Neuron (in vitro differentiated cells): ENCODE data around the gene VGLL4.

Source experiments
- H2AFZ ChIP-seq: one replicate; pipeline ENCODE4 v1.6.1; 2013; ENCODE audit warnings: low read depth, mild to moderate bottlenecking, inconsistent platforms, low read length, moderate library complexity
- H3K27me3 ChIP-seq: one replicate; pipeline ENCODE4 v1.6.1; 2013; ENCODE audit warnings: low read length; ENCODE audit not compliant: insufficient read depth
- H3K36me3 ChIP-seq: one replicate; pipeline ENCODE4 v1.6.1; 2013; ENCODE audit warnings: low read length; ENCODE audit not compliant: insufficient read depth
- H3K4me1 ChIP-seq: one replicate; pipeline ENCODE4 v1.6.1; 2013; ENCODE audit warnings: low read length; ENCODE audit not compliant: insufficient read depth
- H3K4me3 ChIP-seq: 2 replicates; pipeline ENCODE4 v1.5.1; 2013; ENCODE audit warnings: mild to moderate bottlenecking, low read length, moderate library complexity
- H3K9me3 ChIP-seq: one replicate; pipeline ENCODE4 v1.6.1; 2013; ENCODE audit warnings: low read length

The VGLL4 gene

GRCh38 chr3:11556851-11557644 is 86.7 kb downstream of the VGLL4 start:
- no peak overlapping the region for H3K4me3 ChIP-seq
- H3K36me3 ChIP-seq = peaks cover 38% of the 10 kb centered on the region
- no peaks in the 10 kb centered on the region for H3K27me3 ChIP-seq
- peaks cover 40% of the 10 kb centered on the region for H3K4me1 ChIP-seq
- H2AFZ ChIP-seq = no peak overlapping the region
- peaks cover 2% of the 10 kb centered on the region for H3K9me3 ChIP-seq

GRCh38 chr3:11555881-11556633 is 87.7 kb downstream of the VGLL4 start:
- Histone ChIP-seq H3K4me1 (peaks cover 37% of the 10 kb centered on the region), H3K9me3 (peaks cover 2% of the 10 kb centered on the region), H2AFZ (no peak overlapping the region), H3K4me3 (no peak overlapping the region), H3K36me3 (peaks cover 36% of the 10 kb centered on the region), H3K27me3 (no peaks in the 10 kb centered on the region)

GRCh38 chr3:11555211-11555782 is 88.4 kb downstream of the VGLL4 start:
- Histone ChIP-seq H3K27me3 (no peaks in the 10 kb centered on the region), H3K9me3 (peaks cover 2% of the 10 kb centered on the region), H2AFZ (no peak overlapping the region), H3K4me3 (no peak overlapping the region), H3K36me3 (peaks cover 36% of the 10 kb centered on the region), H3K4me1 (peaks cover 34% of the 10 kb centered on the region)

- Histone ChIP-seq H3K4me3 (no peak overlapping the region), H3K27me3 (no peaks in the 10 kb centered on the region), H3K9me3 (peaks cover 2% of the 10 kb centered on the region), H3K4me1 (peaks cover 34% of the 10 kb centered on the region), H3K36me3 (peaks cover 31% of the 10 kb centered on the region), H2AFZ (no peak overlapping the region)
Measured at GRCh38 chr3:11554666-11555065, 89.0 kb downstream of the VGLL4 start.

GRCh38 chr3:11554236-11554610 is 89.5 kb downstream of the VGLL4 start:
- Histone ChIP-seq H3K9me3 (peaks cover 2% of the 10 kb centered on the region), H3K36me3 (peaks cover 30% of the 10 kb centered on the region), H3K27me3 (no peaks in the 10 kb centered on the region), H3K4me3 (no peak overlapping the region), H3K4me1 (peaks cover 34% of the 10 kb centered on the region), H2AFZ (no peak overlapping the region)

- H2AFZ ChIP-seq = no peak overlapping the region
- peaks cover 25% of the 10 kb centered on the region for H3K36me3 ChIP-seq
- H3K27me3 ChIP-seq = no peaks in the 10 kb centered on the region
- no peak overlapping the region for H3K4me3 ChIP-seq
- H3K9me3 ChIP-seq = peaks cover 2% of the 10 kb centered on the region
- H3K4me1 ChIP-seq = peaks cover 32% of the 10 kb centered on the region
Measured at GRCh38 chr3:11553436-11554235, 90.1 kb downstream of the VGLL4 start.

GRCh38 chr3:11552289-11553264 is 91.1 kb downstream of the VGLL4 start:
- Histone ChIP-seq H3K9me3 (peaks cover 2% of the 10 kb centered on the region), H3K36me3 (peaks cover 22% of the 10 kb centered on the region), H3K4me1 (peaks cover 23% of the 10 kb centered on the region), H2AFZ (no peak overlapping the region), H3K27me3 (no peaks in the 10 kb centered on the region), H3K4me3 (no peak overlapping the region)

- Histone ChIP-seq H3K27me3 (no peaks in the 10 kb centered on the region), H3K9me3 (peaks cover 2% of the 10 kb centered on the region), H3K4me1 (peaks cover 7% of the 10 kb centered on the region), H2AFZ (no peak overlapping the region), H3K36me3 (peaks cover 22% of the 10 kb centered on the region), H3K4me3 (no peak overlapping the region)
Measured at GRCh38 chr3:11551036-11551435, 92.7 kb downstream of the VGLL4 start.

- H3K9me3 ChIP-seq = peaks cover 2% of the 10 kb centered on the region
- no peaks in the 10 kb centered on the region for H3K4me1 ChIP-seq
- no peak overlapping the region for H3K4me3 ChIP-seq
- H2AFZ ChIP-seq = no peak overlapping the region
- H3K36me3 ChIP-seq = peaks cover 11% of the 10 kb centered on the region
- H3K27me3 ChIP-seq = no peaks in the 10 kb centered on the region
Measured at GRCh38 chr3:11549580-11550140, 94.1 kb downstream of the VGLL4 start.

- no peak overlapping the region for H3K4me3 ChIP-seq
- H3K27me3 ChIP-seq = no peaks in the 10 kb centered on the region
- no peaks in the 10 kb centered on the region for H3K4me1 ChIP-seq
- H3K9me3 ChIP-seq = peaks cover 2% of the 10 kb centered on the region
- peaks cover 2% of the 10 kb centered on the region for H3K36me3 ChIP-seq
- H2AFZ ChIP-seq = no peak overlapping the region
Measured at GRCh38 chr3:11548721-11549131, 95.0 kb downstream of the VGLL4 start.

GRCh38 chr3:11547498-11547897 is 96.2 kb downstream of the VGLL4 start:
- H3K4me3 ChIP-seq = no peak overlapping the region
- H3K4me1 ChIP-seq = no peaks in the 10 kb centered on the region
- no peaks in the 10 kb centered on the region for H3K9me3 ChIP-seq
- H3K36me3 ChIP-seq = no peaks in the 10 kb centered on the region
- H3K27me3 ChIP-seq = no peaks in the 10 kb centered on the region
- no peak overlapping the region for H2AFZ ChIP-seq
